GM12878 (cell line): ENCODE results near the gene C16orf96.

Source experiments
- POLR2AphosphoS5 ChIP-seq: IDR thresholded peaks from 2 replicates; pipeline ENCODE4 v1.6.1; 2011; ENCODE audit warnings: mild to moderate bottlenecking, low read length, inconsistent platforms
- RAD21 ChIP-seq: IDR thresholded peaks from 2 replicates; pipeline ENCODE4 v1.6.1; 2011; ENCODE audit warnings: mild to moderate bottlenecking, low read depth, low read length, moderate library complexity; ENCODE audit not compliant: insufficient read depth
- SP1 ChIP-seq: IDR thresholded peaks from one replicate; pipeline ENCODE4 v1.6.1; 2011; ENCODE audit warnings: low read depth, low read length

DNA sequence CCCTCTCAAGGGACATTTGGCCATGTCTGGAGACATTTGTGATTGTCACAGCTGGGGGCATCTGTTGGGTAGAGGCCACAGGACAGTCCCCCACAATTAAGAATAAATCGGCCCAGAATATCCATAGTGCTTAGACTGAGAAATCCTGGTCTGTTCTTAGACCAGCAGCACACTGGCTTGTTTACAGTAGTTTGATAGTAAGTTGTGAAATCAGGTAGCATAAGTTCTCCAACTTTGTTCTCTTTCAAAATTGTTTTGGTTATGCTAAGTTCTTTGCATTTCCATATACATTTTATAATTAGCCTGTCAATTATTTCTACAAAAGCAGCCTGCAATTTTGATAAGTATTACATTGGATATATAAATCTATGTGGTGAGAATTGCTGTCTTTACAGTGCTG is 75.3 kb downstream of the C16orf96 start:
- TF ChIP-seq RAD21 (no peak), POLR2AphosphoS5 (no peak), SP1 (no peak)
